Osteocyte (in vitro differentiated cells): Measurements from ENCODE around the gene SMIM38. TPM values are rescaled to one million over a fixed set of nuclear protein-coding genes. Genes with fewer than 3 reads are reported as not detected.

Source experiments
- DNase-seq: peaks from one replicate; pipeline ENCODE4 v3.0.0; 2021; ENCODE audit warnings: mixed read lengths; ENCODE audit not compliant: unreplicated experiment; ENCODE audit errors: extremely low spot score
- H3K27ac Mint-ChIP-seq: one replicate; pipeline ENCODE4 v1.8.0; 2021; ENCODE audit warnings: mild to moderate bottlenecking, mixed read lengths; ENCODE audit not compliant: unreplicated experiment
- H3K27me3 Mint-ChIP-seq: one replicate; pipeline ENCODE4 v1.8.0; 2021; ENCODE audit warnings: mixed read lengths; ENCODE audit not compliant: unreplicated experiment
- H3K36me3 Mint-ChIP-seq: one replicate; pipeline ENCODE4 v1.8.0; 2021; ENCODE audit warnings: mixed read lengths; ENCODE audit not compliant: unreplicated experiment
- H3K4me1 Mint-ChIP-seq: one replicate; pipeline ENCODE4 v1.8.0; 2021; ENCODE audit warnings: mixed read lengths; ENCODE audit not compliant: unreplicated experiment
- H3K4me3 Mint-ChIP-seq: one replicate; pipeline ENCODE4 v1.8.0; 2021; ENCODE audit warnings: mild to moderate bottlenecking, moderate library complexity, mixed read lengths; ENCODE audit not compliant: unreplicated experiment
- H3K9me3 Mint-ChIP-seq: one replicate; pipeline ENCODE4 v1.8.0; 2021; ENCODE audit warnings: mixed read lengths; ENCODE audit not compliant: unreplicated experiment
- CTCF ChIP-seq: fragments of 200-600 bp; sonication (generic); IDR thresholded peaks from 2 replicates; pipeline ENCODE4 v1.5.0; 2021; ENCODE audit warnings: antibody characterized with exemption, mild to moderate bottlenecking, moderate library complexity
- total RNA-seq: library from RNA; stranded (reverse); gene quantifications from 2 replicates; pipeline ENCODE4 v1.2.1, GENCODE V29; 2021

SMIM38 gene
- total RNA-seq, 1 donor from 2014 or later, result 1.0 TPM

GRCh38 chr11:69169479-69169878 lies 13.7 kb downstream of the SMIM38 start:
- no peak overlapping the region for H3K4me3 Mint-ChIP-seq
- no peaks in the 10 kb centered on the region for H3K27me3 Mint-ChIP-seq
- peaks cover 26% of the 10 kb centered on the region for H3K4me1 Mint-ChIP-seq
- H3K9me3 Mint-ChIP-seq, result no peaks in the 10 kb centered on the region
- H3K36me3 Mint-ChIP-seq, result no peaks in the 10 kb centered on the region
- no peak overlapping the region for H3K27ac Mint-ChIP-seq
- no peak for TF ChIP-seq CTCF
- no peak for DNase-seq

- Mint-ChIP-seq H3K36me3 (no peaks in the 10 kb centered on the region), H3K4me3 (no peak overlapping the region), H3K27ac (no peak overlapping the region), H3K27me3 (no peaks in the 10 kb centered on the region), H3K9me3 (no peaks in the 10 kb centered on the region), H3K4me1 (peaks cover 23% of the 10 kb centered on the region)
- no peak for DNase-seq
- TF ChIP-seq CTCF, result no peak
Observed at GRCh38 chr11:69170704-69171103, 15.0 kb downstream of the SMIM38 start.

DNA sequence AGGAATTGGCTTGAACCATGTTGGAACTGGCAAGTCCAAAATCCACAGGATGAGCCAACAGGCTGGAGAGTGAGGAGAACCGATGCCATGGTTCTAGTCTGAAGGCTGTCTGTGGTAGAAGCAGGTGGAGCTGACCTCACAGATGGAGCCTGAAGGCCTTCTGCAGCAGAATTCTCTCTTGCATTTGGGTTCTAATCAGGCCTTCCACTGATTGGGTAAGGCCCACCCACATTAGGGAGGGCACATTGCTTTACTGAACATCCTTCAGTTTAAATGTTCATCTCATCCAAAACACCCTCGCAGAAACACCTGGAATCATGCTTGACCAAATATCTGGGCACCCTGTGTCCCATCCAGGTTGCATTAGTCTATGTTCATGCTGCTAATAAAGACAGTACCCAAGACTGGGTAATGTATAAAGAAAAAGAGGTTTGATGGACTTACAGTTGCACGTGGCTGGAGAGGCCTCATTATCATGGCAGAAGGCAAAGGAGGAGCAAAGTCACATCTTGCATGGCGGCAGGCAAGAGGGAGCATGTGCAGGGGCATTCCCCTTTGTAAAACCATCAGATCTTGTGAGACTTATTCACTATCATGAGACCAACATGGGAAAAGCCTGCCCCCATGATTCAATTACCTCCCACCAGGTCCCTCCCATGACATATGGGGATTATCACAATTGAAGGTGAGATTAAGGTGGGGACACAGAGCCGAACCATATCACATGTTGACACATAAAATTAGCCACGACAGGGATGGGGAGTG lies 15.9 kb downstream of the SMIM38 start:
- Mint-ChIP-seq H3K27ac (no peak overlapping the region), H3K4me3 (no peak overlapping the region), H3K36me3 (no peaks in the 10 kb centered on the region), H3K4me1 (peaks cover 19% of the 10 kb centered on the region), H3K9me3 (no peaks in the 10 kb centered on the region), H3K27me3 (no peaks in the 10 kb centered on the region)
- no peak for DNase-seq
- TF ChIP-seq CTCF, result no peak

GRCh38 chr11:69172674-69173073 lies 16.9 kb downstream of the SMIM38 start:
- no peaks in the 10 kb centered on the region for H3K27me3 Mint-ChIP-seq

More at GRCh38 chr11:69172674-69173073, 16.9 kb downstream of the SMIM38 start:
- Mint-ChIP-seq H3K4me3 (no peak overlapping the region), H3K4me1 (peaks cover 11% of the 10 kb centered on the region), H3K9me3 (no peaks in the 10 kb centered on the region), H3K36me3 (no peaks in the 10 kb centered on the region), H3K27ac (no peak overlapping the region)
- no peak for TF ChIP-seq CTCF
- DNase-seq, result no peak
